Activated T-helper 1 cell treated with anti-CD3 and anti-CD28 coated beads, Interleukin-12 subunit alpha, Interleukin-12 subunit beta, Interleukin-2, Interleukin-4 antibody, amounts not matched to agents 30 ng/mL and 10 ng/mL and 1 ng/mL, durations not matched to agents 14 hours and 24 hours and 36 hours (primary cell): ENCODE results near the gene MAN1C1. TPM values are rescaled to one million over a fixed set of nuclear protein-coding genes. Genes with fewer than 3 reads are reported as not detected.
A peak's percentile ranks its signal among the peaks of the same experiment; 100 is the strongest.
"Not testable (repeated sequence)": the region's sequence is repeated elsewhere in the genome, so short reads cannot be mapped to it uniquely, and the experiment has no call there.

Source experiments
- DNase-seq: peaks from one replicate; pipeline ENCODE4 v3.0.0; 2021; ENCODE audit warnings: low spot score
- H3K27ac Mint-ChIP-seq: one replicate; pipeline ENCODE4 v1.8.0; 2021; ENCODE audit warnings: mild to moderate bottlenecking, mixed read lengths
- H3K27me3 Mint-ChIP-seq: one replicate; pipeline ENCODE4 v1.8.0; 2022; ENCODE audit warnings: mild to moderate bottlenecking, moderate library complexity, mixed read lengths; ENCODE audit not compliant: insufficient read depth
- H3K36me3 Mint-ChIP-seq: one replicate; pipeline ENCODE4 v1.8.0; 2021; ENCODE audit warnings: low read depth, mixed read lengths
- H3K4me1 Mint-ChIP-seq: one replicate; pipeline ENCODE4 v1.8.0; 2021; ENCODE audit warnings: low read depth, mixed read lengths
- H3K4me3 Mint-ChIP-seq: one replicate; pipeline ENCODE4 v1.8.0; 2021; ENCODE audit warnings: mild to moderate bottlenecking, moderate library complexity, mixed read lengths
- H3K9me3 Mint-ChIP-seq: one replicate; pipeline ENCODE4 v1.8.0; 2021; ENCODE audit warnings: mixed read lengths
- intact Hi-C: fragments of 100-400 bp; cut with micrococcal nuclease; formaldehyde crosslinking; loops from one replicate; pipeline ENCODE4 v1.15.1; 2024
- total RNA-seq: library from RNA; stranded (reverse); gene quantifications from 2 replicates; pipeline ENCODE4 v1.2.3, GENCODE V29; 2022

MAN1C1 gene
- total RNA-seq, 1 donor from 2014 or later, result 0.83 TPM

- peaks cover 80% of the 10 kb centered on the region for H3K27me3 Mint-ChIP-seq
- peaks cover 7% of the 10 kb centered on the region for H3K9me3 Mint-ChIP-seq
- intact Hi-C loops, result no loop called here
- H3K36me3 Mint-ChIP-seq, result no peaks in the 10 kb centered on the region
- no peak for DNase-seq
- H3K4me1 Mint-ChIP-seq, result peaks cover 68% of the 10 kb centered on the region
- H3K27ac Mint-ChIP-seq, result no peak overlapping the region
- no peak overlapping the region for H3K4me3 Mint-ChIP-seq
Measured at GRCh38 chr1:25621876-25622275, 5.3 kb downstream of the MAN1C1 start.

DNA sequence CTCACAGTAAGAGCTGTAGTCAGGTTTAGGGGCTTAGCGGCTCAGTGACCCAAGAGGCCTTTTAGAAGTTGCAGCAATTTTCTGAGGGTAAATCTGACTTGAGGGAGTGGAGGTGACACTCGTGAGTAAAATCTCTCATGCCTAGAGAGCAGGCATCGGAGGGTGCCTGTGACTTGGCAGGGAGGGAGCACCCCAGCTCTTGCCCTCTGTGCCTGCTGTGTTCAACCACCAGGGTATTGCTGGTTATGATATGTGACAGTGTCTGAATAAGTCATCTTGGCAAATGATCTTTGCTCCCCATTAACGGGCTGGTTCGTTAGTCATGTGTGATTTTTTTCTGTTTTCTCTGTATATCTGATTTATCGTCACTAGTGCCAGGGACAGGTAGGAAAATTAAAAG, 5.9 kb downstream of the MAN1C1 start:
- no peaks in the 10 kb centered on the region for H3K36me3 Mint-ChIP-seq
- no peak overlapping the region for H3K4me3 Mint-ChIP-seq
- peaks cover 84% of the 10 kb centered on the region for H3K27me3 Mint-ChIP-seq
- H3K9me3 Mint-ChIP-seq, result peaks cover 7% of the 10 kb centered on the region
- intact Hi-C loops, result no loop called here
- DNase-seq, result no peak
- peaks cover 68% of the 10 kb centered on the region for H3K4me1 Mint-ChIP-seq
- H3K27ac Mint-ChIP-seq, result no peak overlapping the region

DNA sequence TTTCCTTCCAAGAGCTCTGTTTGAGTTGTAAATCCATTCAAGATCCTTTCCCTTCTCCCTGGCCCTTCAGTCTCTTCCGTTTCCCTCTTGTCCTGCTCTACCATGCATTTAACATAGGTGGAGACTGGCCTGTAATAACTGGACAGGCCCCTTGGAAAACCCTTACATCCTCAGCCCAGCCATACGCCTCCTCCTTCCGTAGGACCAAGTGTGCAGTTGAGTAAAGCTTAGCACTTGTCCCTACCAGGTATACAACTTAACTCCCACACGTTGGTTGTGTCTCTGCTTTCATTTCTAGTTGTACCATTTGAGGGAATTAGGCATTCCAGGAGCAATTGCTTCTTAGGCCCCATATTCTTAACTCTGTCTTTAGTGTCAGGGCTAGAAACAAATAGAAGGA, 6.4 kb downstream of the MAN1C1 start:
- no peak overlapping the region for H3K4me3 Mint-ChIP-seq

GRCh38 chr1:25623731-25624130, 7.1 kb downstream of the MAN1C1 start:
- no peak overlapping the region for H3K27ac Mint-ChIP-seq
- intact Hi-C loops, result loop anchor here (1.0 kb wide), 1 partner anchor 9 kb away; no protein-coding TSS in a partner anchor
- H3K4me1 Mint-ChIP-seq, result peaks cover 62% of the 10 kb centered on the region
- peaks cover 79% of the 10 kb centered on the region for H3K27me3 Mint-ChIP-seq
- H3K4me3 Mint-ChIP-seq, result no peak overlapping the region
- H3K9me3 Mint-ChIP-seq, result peaks cover 7% of the 10 kb centered on the region
- no peaks in the 10 kb centered on the region for H3K36me3 Mint-ChIP-seq
- DNase-seq, result no peak

More for the DNA sequence above, 6.4 kb downstream of the MAN1C1 start:
- Mint-ChIP-seq H3K27ac (no peak overlapping the region), H3K9me3 (peaks cover 7% of the 10 kb centered on the region), H3K36me3 (no peaks in the 10 kb centered on the region), H3K27me3 (peaks cover 84% of the 10 kb centered on the region), H3K4me1 (peaks cover 68% of the 10 kb centered on the region)
- intact Hi-C loops, result no loop called here
- no peak for DNase-seq

DNA sequence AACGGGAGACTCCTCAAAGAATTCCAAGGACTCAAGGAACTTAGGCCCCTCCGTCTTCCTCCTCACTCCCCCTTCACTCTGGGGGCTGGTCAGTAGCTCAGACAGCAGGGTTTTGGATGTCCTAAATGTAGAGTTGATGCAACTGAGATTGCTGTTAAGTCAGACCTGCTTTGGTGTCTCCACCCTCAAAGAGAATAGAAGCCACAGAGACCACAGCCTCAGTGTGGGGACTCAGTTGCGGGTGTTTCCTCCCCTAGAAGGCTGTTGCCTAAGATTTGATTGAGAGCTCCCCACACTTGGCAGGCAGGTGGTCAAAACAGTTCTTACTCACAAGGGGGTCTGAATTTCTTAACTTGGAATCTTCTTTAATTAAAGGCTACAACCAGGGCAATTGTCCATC, 7.6 kb downstream of the MAN1C1 start:
- Mint-ChIP-seq H3K27ac (no peak overlapping the region), H3K9me3 (peaks cover 7% of the 10 kb centered on the region), H3K4me3 (peak overlapping the region; percentile 19), H3K27me3 (peaks cover 80% of the 10 kb centered on the region), H3K36me3 (no peaks in the 10 kb centered on the region), H3K4me1 (peaks cover 62% of the 10 kb centered on the region)
- no peak for DNase-seq
- intact Hi-C loops, result loop anchor here (1.0 kb wide), 1 partner anchor 8 kb away; no protein-coding TSS in a partner anchor

DNA sequence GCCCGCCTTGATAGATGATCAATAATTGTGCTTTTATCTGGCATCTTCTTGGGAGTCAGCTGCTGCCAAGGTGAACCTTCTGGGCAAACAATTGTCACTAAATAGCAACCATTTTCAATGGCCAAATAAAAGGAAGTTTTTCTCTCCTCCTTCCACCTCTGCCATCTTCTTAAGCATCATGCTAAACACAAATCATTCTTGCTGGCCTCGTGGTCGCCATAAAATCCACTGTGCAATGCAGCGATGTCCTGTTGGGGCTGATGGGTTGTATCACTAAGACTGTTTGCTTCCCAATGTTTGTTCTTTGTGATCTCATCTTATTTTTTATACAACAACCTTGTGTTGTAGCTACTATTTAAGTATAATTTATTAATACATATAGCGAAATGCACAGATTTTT, 8.0 kb downstream of the MAN1C1 start:
- Mint-ChIP-seq H3K4me1 (peaks cover 60% of the 10 kb centered on the region), H3K27ac (no peak overlapping the region), H3K4me3 (no peak overlapping the region), H3K27me3 (peaks cover 77% of the 10 kb centered on the region), H3K36me3 (no peaks in the 10 kb centered on the region), H3K9me3 (peaks cover 7% of the 10 kb centered on the region)
- intact Hi-C loops, result loop anchor here (1.0 kb wide), 1 partner anchor 8 kb away; no protein-coding TSS in a partner anchor
- no peak for DNase-seq

- Mint-ChIP-seq H3K4me1 (peaks cover 46% of the 10 kb centered on the region), H3K4me3 (no peak overlapping the region), H3K36me3 (no peaks in the 10 kb centered on the region), H3K9me3 (peaks cover 7% of the 10 kb centered on the region), H3K27ac (no peak overlapping the region), H3K27me3 (peaks cover 75% of the 10 kb centered on the region)
- intact Hi-C loops, result no loop called here
- DNase-seq, result no peak
Measured at GRCh38 chr1:25626018-25626417, 9.4 kb downstream of the MAN1C1 start.

DNA sequence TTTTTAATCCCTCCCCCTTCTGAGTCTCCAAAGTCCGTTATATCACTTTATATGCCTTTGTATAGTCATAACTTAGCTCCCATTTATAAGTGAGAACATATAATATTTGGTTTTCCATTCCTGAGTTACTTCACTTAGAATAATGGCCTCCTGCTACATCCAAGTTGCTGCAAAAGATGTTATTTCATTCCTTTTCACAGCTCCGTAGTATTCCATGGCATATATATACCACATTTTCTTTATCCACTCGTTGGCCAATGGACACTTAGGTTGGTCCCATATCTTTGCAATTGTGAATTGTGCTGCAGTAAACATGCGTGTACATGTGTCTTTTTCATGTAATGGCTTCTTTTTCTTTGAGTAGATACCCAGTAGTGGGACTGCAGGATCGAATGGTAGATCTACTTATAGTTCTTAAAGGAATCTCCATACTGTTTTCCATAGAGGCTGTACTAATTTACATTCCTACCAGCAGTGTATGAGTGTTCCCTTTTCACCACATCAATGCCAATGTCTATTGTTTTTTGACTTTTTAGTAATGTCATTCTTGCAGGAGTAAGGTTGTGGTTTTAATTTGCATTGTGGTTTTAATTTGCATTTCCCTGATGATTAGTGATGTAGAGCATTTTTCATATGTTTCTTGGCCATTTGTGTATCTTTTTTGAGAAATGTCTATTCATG, 12.3 kb downstream of the MAN1C1 start:
- DNase-seq, result no peak
- H3K4me1 Mint-ChIP-seq, result peaks cover 39% of the 10 kb centered on the region
- no peak overlapping the region for H3K27ac Mint-ChIP-seq
- H3K27me3 Mint-ChIP-seq, result peaks cover 66% of the 10 kb centered on the region
- H3K4me3 Mint-ChIP-seq, result no peak overlapping the region
- H3K9me3 Mint-ChIP-seq, result peaks cover 14% of the 10 kb centered on the region
- peaks cover 8% of the 10 kb centered on the region for H3K36me3 Mint-ChIP-seq
- intact Hi-C loops, result no loop called here

- H3K27ac Mint-ChIP-seq, result no peak overlapping the region
- peaks cover 8% of the 10 kb centered on the region for H3K36me3 Mint-ChIP-seq
- H3K9me3 Mint-ChIP-seq, result peaks cover 19% of the 10 kb centered on the region
- H3K4me1 Mint-ChIP-seq, result peaks cover 34% of the 10 kb centered on the region
- no peak overlapping the region for H3K4me3 Mint-ChIP-seq
- intact Hi-C loops, result no loop called here
- peaks cover 57% of the 10 kb centered on the region for H3K27me3 Mint-ChIP-seq
- DNase-seq, result no peak
Measured at GRCh38 chr1:25629836-25630235, 13.2 kb downstream of the MAN1C1 start.

DNA sequence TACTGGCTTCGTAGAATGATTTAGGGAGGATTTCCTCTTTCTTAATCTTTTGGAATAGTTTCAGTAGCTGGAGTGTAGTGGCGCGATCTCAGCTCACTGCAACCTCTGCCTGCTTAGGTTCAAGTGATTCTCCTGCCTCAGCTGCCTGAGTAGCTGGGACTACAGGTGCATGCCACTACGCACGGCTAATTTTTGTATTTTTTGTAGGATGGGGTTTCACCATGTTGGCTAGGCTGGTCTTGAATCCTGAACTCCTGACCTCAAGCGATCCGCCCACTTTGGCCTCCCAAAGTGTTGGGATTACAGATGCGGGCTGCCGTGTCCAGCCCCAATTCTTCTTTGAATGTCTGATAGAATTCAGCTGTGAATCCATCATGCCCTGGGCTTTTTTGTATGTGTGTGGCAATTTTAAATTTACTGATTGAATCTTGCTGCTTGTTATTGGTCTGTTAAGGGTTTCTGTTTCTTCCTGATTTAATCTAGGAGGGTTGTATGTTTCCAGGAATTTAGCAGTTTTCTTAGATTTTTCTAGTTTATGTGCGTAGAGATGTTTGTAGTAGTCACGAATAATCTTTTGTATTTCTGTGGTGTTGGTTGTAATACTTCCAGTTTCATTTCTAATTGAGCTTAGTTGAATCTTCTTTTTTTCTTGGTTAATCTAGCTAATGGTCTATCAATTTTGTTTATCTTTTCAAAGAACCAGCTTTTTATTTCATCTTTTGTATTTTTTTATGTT, 15.3 kb downstream of the MAN1C1 start:
- H3K27ac Mint-ChIP-seq, result no peak overlapping the region
- peaks cover 12% of the 10 kb centered on the region for H3K36me3 Mint-ChIP-seq
- peaks cover 20% of the 10 kb centered on the region for H3K9me3 Mint-ChIP-seq
- peak overlapping the region; percentile 53 for H3K4me3 Mint-ChIP-seq
- H3K27me3 Mint-ChIP-seq, result peaks cover 43% of the 10 kb centered on the region
- DNase-seq, result no peak
- intact Hi-C loops, result loop anchor here (1.0 kb wide), 1 partner anchor 8 kb away; no protein-coding TSS in a partner anchor
- peaks cover 34% of the 10 kb centered on the region for H3K4me1 Mint-ChIP-seq

DNA sequence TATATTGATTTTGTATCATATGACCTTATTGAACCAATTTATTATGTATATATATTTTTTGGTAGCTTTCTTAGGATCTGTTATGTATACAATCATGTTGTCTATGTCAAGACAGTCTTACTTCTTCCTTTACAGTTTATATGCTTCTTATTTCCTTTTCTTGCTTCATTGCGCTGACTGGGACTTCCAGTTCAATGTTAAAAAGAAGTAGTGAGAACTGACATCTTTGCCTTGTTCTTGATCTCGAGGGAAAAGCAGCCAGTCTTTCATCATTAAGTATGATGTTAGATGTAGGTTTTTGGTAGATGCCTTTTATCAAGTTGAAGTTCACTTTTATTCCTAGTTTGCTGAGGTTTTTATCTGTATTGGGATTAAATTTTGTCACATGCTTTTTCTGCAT, 17.5 kb downstream of the MAN1C1 start:
- peaks cover 22% of the 10 kb centered on the region for H3K36me3 Mint-ChIP-seq
- peaks cover 46% of the 10 kb centered on the region for H3K27me3 Mint-ChIP-seq
- no peak for DNase-seq
- no peak overlapping the region for H3K27ac Mint-ChIP-seq
- intact Hi-C loops, result no loop called here
- H3K4me3 Mint-ChIP-seq, result no peak overlapping the region
- peaks cover 40% of the 10 kb centered on the region for H3K9me3 Mint-ChIP-seq
- peaks cover 29% of the 10 kb centered on the region for H3K4me1 Mint-ChIP-seq

DNA sequence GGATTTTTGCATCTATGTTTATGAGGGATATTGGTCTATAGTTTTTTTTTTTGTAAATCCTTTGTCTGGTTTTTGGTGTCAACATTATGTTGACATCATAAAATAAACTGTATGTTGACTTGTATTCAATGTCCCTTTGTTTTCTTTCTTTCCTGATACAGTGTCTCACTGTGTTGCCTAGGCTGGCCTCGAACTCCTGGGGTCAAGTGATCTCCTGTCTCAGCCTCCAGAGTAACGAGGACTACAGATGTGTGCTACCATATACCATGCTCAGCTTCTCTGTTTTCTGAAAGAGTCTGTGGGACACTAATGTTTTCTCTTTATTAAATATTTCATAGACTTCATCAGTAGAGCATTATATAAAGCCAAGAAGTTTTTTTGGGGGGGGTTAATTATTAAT, 18.3 kb downstream of the MAN1C1 start:
- peaks cover 50% of the 10 kb centered on the region for H3K27me3 Mint-ChIP-seq
- peaks cover 26% of the 10 kb centered on the region for H3K4me1 Mint-ChIP-seq
- peaks cover 45% of the 10 kb centered on the region for H3K9me3 Mint-ChIP-seq
- intact Hi-C loops, result no loop called here
- H3K4me3 Mint-ChIP-seq, result no peak overlapping the region
- H3K27ac Mint-ChIP-seq, result no peak overlapping the region
- H3K36me3 Mint-ChIP-seq, result peaks cover 25% of the 10 kb centered on the region
- no peak for DNase-seq

DNA sequence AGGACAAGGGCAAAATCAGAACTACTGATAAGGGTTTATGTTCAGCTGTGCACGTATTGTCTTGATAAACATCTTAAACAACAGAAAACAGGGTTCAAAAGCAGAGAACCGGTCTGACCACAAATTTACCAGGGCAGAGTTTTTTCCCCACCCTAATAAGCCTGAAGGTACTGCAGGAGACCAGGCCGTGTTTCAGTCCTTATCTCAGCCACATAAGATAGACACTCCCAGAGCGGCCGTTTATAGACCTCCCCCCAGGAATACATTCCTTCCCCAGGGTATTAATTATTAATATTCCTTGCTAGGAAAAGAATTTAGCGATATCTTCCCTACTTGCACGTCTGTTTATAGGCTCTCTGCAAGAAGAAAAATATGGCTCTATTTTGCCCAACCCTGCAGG, 19.6 kb downstream of the MAN1C1 start:
- H3K4me3 Mint-ChIP-seq, H3K27ac Mint-ChIP-seq, intact Hi-C loops, DNase-seq: not testable (repeated sequence)
- peaks cover 54% of the 10 kb centered on the region for H3K27me3 Mint-ChIP-seq
- H3K4me1 Mint-ChIP-seq, result peaks cover 30% of the 10 kb centered on the region
- H3K36me3 Mint-ChIP-seq, result peaks cover 25% of the 10 kb centered on the region
- peaks cover 51% of the 10 kb centered on the region for H3K9me3 Mint-ChIP-seq
